ENCODE data around the gene RNF5.
"Not testable (repeated sequence)": the region's sequence is repeated elsewhere in the genome, so short reads cannot be mapped to it uniquely, and the experiment has no call there.

The RNF5 gene, protein sequence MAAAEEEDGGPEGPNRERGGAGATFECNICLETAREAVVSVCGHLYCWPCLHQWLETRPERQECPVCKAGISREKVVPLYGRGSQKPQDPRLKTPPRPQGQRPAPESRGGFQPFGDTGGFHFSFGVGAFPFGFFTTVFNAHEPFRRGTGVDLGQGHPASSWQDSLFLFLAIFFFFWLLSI

DNA sequence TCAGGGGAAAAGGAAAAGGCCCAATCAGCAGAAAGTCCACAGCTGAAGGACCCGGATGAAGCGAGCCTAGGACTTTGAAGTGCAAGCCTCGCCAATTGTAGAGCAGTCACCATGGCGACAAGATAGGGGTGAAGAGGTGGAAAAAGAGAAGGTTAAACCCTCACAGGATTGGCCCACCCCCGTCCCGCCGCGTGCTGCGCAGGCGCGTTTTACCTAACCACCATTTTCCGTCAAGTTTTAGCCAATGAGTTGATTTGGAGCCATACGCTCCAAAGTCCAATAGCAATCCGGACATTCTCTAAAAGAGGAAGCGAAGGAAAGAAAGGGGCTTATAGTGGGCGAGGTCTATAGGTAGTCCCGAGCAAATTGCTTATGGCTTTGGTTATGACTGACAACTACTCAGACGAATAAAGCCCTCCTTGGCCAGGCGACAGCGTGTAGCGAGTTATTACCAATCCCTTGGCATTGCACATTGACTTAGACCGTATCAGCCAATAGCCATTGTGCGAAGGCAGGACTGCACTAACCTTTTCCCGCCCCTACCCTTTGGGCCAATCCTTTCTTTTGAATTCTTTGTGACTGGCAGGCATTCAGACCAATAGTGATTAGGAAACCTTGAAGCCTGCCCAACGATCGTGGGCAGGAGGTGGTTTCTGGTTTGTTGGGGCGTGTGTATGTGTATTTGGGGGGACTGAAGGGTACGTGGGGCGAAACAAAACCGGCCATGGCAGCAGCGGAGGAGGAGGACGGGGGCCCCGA lies at the start of gene RNF5:
RNF5 (plus strand) TSS at position 618 of the 759 bp plus-strand sequence; CDS start at position 725, 107 bp downstream.
- DNase-seq, result peak in 50 of 51 donors; percentile 47 to 100 (median 95)

DNA sequence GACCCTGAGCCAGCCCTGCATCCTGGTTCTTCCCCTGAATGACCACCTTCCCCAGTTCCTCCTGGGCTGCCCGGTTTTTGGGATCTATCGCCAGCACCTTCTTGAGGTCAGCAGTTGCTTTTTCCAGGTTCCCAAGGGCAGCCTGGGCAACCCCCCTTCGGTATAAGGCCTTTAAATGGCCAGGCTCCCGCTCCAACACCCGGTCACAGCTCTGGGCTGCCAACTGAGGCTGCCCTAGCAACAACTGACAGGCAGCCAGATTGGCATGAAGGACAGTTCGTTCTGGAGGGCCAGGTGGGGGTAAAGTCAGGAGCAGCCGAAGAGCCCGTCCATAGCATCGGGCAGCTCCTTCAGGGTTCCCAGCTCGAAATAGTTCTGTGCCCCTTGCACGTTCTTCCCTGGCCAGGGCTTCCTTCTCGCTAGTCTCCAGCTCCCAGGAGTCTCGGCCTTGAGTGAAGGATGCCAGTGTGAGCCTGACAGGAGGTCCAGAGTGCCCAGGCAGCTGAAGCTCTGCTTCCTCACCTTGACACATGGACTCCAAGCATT lies 49.4 kb upstream of the RNF5 start:
- DNase-seq, result peak in 1 of 51 donors; percentile 19

DNA sequence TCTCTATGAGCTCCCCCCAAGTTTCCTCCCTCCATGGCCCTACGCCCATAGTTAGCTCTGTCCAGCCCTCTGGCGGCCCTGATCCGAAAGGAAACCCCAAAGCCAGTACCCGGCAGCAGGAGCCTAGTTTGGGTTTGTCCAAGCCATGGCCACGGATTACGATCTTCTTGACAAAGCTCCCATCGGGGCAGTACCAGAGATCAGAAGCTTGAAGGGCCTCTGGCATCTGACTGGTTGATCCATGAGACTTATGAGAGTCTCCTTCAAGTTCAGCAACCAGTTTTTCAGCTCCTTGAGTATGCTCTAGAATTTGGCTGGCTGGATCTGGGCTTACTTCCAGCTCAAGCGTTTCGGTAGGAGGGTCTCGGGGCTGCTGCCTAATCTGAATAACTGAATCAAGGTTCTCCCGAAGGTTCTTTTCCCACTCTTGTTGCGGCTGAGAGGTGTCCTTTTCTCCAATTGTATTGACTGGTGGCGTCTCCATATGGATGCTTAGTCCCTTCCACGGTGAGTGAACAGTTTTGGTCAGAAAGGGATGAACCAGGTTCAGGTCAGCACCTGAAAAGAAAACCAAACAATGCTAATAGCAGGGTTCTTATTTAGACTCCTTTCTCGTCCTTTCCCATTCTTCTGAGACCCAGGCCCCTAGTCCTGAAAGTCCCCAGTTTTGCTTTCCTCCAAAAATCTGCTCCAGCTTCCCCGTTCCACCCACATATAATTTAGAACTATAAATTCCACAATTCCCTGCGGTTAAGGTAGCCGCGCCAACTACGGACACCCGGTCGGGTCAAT lies 48.7 kb upstream of the RNF5 start:
- DNase-seq, result peak in 1 of 51 donors; percentile 78

DNA sequence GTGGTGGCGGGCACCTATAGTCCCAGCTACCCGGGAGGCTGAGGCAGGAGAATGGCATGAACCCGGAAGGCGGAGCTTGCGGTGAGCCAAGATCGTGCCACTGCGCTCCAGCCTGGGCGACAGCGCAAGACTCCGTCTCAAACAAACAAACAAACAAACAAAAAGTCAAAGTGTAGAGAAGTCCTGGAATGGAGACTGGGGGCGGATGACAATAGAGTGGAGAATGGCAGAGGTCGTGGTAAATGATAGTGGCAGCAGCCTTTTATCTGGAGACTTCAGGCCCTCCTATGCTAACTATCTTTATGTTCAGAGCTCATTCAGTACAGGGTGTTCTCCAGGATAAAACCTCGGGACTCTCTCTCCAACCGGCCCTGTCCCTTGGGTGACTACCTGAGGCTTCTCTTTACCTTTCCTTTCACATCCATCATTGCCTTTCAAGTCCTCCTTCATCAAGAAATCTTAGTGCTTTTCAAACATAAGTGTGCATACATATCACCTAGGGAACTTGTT lies 46.7 kb upstream of the RNF5 start:
- no peak for DNase-seq

DNA sequence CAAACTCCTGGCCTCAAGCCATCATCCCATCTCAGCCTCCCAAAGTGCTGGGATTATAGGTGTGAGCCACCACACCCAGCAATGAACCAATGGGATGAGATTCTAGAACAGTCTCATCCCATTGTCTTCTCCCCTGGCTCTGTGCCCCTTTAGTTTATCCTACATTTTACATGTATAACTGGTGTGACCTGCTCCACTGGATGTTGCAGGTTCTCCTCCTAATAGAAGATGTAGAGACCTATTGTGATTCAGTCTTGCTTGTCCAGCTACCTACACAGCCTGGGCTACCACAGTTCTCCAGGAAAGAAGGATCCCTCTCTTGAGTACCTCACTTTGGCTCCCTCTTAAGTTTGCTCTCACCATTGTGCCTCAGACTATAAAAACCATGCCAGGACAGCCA lies 46.1 kb upstream of the RNF5 start:
- DNase-seq, result no peak

DNA sequence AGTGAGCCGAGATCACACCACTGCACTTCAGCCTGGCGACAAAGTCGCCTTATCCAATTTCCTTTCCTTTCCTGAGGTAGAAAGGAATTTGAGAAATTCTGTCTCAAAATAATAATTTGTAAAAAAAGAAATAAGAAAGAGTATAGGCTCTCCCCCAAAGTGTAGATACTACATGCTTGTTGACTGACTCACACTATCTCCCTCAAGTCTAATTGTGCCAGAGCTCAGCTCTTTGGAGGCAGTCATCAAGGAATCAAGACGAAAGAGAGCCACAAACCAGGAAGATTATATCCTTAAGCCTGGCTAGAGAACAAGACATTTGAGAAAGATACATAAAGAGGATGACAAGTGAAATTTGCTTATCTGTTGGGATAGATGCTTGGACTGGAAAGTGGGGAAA lies 44.4 kb upstream of the RNF5 start:
- no peak for DNase-seq

DNA sequence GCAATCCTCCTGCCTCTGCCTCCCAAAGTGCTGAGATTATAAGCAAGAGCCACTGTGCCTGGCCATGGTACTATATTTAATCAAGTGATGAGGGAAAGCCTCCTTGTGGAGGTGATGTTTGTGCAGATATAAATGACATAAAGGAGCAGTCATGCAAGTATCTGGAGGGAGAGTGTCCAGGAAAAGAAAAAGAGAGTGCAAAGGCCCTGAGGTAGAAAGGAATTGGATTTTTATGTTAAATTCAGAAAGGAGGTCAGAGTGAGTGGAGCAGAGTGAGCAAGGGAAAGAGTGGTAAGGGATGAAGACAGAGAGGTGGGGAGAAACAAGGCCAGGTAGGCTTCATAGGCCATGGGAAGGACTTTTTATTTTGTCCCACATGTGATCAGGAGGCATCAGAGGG lies 40.8 kb upstream of the RNF5 start:
- DNase-seq, result no peak

DNA sequence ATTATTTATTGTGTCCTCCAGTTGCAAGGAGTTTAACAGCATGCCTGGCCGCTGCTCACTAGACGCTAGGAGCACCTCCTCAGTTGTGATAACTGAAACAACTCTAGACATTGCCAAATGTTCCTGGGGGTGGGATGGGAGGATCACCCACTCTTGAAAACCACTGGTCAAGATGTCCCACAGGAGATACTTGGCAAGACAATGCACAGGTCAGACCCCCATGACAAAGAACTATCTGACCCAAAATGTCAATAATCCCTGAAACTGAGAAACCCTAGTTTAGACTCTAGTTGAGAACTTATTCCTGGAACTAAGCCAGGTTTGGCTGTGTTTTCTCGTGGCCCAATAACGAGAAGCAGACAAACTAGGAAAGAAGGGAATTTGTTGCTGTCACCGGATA lies 38.6 kb upstream of the RNF5 start:
- no peak for DNase-seq

DNA sequence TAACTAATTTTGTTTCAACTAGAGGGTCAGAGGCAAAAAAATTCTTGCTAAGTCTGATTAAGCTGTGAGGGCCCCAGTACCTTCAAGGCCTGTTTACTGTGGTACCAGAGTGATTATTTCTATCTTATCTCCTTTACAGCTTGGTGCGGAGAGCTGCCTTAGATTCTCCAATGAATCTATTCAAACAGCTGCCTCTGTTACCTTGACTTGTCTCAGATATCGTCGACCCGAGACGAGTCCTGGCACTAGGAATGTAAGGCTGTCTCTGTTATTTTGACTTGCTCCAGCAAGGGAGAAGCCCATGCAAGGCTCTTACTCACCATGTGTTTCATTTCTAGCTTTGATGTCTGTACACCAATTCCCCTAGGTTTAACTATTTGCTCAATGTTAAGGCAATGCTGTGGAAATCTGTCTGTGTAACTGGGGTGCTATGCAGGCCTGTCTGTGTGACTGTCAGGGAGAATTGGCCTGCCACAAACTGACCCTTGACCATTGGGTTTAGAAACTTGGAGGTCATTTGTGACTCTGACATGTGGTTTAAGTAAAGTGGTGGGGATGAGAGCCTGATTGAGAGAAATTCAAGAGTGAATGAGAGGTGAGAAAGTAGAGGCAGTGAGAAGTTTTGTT lies 37.7 kb upstream of the RNF5 start:
- no peak for DNase-seq

DNA sequence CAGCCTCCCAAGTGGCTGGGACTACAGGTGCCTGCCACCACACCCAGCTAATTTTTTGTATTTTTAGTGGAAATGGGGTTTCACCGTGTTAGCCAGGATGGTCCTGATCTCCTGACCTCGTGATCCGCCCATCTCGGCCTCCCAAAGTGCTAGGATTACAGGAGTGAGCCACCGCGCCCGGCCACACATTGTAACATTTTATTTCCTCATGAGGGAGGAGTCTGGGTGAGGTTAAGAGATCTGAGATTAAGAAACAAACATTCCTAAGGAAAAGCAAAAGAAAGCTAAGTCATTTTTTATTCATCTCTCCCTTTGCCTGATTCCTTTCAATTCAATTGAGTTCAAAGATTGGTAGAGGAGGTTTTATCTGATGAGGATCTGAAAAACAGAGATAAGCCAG lies 34.0 kb upstream of the RNF5 start:
- not testable (repeated sequence) for DNase-seq

DNA sequence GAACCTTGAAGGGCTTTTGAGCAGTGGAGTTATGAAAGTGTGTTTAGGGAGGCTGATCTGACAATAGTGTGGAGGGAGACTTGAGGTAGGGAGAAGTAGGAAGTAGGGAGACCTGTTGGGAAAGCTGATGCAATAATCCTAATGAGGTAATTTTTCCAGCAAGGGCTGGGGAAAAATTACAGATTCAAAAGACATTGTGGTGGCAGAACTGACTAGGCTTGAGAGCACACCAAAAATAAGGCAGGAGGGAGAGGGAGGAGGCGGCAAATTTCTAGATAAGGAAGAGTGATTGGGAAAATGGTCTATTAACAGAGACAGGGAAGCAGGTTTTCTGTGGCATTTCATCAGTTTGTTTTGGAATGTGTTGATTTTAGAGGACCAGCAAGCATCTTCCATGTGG lies 31.9 kb upstream of the RNF5 start:
- no peak for DNase-seq

DNA sequence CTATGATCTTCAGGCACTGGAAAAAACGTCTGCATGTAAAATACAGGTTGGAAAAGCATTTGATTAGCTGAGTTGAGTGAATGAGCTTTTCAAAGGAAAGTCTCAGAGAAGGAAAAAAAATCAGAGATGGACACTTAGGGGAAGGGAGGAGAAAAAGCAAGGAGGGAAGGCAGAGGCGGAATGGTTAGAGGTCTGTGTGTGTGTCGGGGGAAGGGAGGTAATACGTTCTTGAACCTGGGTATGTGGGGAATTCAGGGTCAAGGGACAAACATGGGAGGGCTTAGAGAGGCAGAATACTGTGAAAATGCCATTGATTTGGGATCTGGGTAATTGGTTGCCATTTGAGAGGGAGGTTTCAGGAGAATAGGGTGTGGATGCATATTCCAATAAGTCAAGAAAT lies 31.5 kb upstream of the RNF5 start:
- no peak for DNase-seq

DNA sequence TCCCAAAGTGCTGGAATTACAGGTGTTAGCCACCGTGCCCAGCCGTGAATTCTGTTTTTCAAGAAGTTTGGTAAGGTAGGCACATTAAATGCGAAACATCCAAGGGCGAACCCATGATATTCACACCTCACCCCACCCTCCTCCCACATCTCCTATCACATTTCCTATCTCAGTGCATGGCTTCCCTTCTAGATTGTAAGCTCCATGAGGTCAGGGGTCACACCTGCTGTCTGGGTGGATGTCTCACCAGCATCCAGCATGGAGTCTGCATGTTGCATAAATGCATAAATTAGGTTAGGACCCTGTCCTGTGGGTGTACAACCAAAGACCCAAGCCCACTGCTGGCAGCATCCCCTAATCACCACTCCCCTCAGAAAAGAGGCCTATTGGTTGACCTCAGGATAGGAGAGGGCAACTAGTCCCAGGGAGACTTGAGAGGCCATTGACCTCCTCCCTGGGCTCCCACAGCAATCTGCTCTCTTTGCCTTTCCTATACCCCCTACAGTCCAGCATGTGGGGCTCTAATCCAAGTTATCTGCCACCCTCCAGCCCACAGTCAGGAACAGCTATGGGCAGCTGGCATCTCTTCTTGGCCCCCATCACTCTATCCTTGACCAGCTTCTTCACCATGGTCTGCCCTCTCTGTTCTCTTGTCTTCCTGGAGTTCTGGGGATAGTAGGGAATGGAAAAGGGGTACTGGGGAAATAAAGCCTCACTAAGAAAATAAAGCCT lies 30.6 kb upstream of the RNF5 start:
- DNase-seq, result no peak

DNA sequence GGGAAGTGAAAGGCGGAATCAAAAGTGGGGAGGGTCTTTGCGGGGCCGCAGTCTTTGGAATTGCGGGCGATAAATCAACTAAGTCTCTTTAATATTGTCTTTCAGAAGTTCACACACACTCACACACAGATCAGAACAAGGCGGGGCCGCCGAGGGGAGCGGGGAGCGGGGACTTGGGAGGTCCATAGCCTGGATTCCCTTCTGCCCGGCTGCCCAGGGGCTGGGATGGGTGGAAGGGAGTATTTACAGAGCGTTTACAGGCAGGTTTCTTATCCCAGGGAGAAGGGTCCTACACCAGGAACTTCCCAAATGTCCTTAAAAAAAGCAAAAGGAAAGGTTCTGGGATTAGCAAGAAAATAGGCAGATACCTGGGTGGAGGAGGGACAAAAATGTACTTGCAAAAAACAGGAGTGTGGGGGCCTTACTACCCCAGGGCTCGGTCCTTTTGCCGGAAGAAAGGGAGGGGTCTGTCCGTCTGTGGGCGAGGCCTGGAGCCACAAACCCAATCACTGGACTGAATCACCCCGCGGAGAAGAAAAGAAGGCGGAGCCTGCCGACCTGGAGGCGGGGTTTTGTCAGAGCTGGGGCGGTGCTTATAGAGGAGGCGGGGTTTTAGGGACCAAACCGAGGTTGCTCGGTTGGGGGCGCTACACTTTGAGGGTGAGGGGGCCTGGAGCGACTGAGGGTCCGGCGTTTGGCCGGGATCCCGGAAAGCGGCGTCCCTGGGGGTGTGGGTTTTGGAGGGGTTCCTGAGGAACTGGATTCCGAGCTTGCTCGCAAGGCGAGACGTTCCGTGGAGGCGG lies 29.7 kb upstream of the RNF5 start:
- DNase-seq, result peak in 21 of 51 donors; percentile 5 to 49 (median 33)

DNA sequence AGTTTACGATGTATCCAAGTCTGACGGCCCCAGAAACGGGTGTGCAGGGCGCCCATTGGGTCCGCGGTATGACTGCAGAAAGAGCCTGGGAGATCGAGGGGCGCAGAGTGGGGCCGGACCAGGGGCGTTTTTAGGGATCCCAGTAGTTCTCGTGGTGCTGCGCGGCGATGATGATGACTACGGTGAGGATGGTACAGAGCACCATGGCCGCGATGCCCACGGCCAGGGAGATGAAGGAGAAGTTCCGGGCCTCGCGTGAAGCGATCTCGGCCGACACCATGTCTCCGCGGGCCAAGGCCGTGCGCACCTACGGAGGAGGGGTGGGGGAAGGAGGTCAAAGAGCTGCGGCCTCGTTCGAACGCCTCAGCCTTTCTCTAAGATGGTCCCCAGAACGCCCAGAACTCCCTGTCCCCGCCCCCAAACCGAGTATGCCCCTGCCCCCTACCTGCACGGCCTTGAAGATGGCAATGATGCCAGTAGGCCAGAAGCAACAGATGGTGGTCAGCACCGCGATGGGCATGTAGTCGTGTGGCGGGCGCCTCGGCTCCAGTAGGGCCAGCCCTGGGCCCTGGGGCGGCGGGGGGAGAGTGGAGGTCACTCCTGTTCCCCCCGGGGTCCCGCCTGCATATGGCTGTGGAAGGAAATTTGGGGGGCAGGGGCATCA lies 29.0 kb upstream of the RNF5 start:
- DNase-seq, result no peak

DNA sequence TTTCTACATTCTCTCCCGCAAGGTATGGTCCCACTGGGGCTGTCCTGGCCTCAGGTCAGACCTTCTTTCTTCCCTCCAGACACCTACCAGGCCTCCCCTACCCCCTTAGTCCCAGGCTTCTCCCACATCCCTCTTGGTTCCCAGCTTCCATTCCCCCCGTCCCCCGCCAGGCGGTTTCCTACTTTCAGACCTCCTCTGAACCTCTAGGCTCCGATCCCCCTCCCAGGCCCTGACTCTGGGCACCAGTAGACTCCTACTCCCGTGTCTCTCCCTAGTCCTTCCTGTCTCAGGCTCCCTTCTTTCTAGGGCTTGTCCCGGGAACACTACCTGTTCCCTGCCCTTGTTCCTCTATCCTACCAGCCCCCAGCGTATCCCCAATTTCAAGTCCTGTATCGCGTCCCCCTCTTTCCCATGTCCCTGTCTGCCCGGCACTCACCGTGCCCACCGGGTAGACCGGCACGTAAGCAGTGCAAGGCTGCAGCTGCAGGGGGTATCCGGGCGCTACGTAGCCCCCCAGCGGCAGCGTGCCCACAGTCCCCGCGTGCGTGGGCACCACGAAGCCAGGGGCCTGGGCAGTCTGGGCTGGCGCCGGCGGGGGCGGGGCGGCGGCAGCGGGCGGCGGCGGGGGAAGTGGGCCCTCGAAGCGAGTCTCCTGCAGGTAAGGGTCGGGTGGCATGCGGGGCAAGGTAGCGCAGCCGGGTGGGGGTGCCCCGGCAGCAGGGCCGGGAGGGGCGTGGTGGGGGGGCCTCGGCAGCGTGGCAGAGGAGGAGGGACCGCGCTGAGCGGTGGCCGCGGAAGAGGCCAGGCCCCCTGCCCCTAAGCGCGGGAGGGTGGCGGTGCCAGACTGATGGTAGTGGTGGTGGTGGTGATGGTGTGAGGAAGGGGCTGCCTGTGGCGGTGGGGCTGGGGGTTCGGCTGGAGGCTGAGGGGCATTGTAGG lies 28.0 kb upstream of the RNF5 start:
- DNase-seq, result peak in 1 of 51 donors; percentile 12

DNA sequence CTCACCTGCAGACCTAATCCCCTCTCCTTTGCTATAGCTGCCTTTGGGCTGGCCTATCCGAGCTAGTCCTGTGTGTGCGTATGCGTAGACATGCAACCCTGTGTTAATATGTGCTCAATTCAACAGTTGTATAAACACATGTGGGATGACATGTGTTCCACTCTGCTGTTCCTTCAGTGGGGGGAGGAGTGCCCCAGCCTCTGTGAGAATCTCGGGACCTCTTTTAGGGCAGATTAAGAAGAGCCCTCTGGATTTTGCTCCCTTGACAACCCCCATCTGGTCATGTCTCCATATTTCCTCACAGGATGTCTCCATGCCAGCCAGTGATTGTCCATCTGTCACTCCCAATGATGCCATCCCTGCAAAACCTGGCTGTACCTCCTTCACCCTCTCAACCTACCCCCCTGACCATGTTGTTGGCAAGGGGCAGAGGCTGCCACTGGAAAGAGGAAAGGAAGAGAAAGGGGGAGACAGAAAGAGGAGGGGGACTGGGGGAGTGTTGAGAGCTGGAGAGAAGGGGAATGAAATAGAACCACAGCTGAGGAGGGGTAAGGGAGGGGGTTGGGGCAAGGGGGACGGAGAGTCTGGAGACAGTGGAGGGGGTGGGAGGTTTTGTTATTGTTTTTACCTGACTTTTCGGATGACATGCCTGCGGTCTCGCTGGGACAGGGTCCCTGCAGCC lies 26.9 kb upstream of the RNF5 start:
- DNase-seq, result peak in 5 of 51 donors; percentile 21 to 79 (median 36)
